DND-41 (cell line): ENCODE results near the gene TTN.

Source experiments
- ATAC-seq: fragments of 200-7000 bp; cut with Tn5 transposase; 3 replicates; pipeline ENCODE4 v1.9.1; 2021; ENCODE audit warnings: low read depth; ENCODE audit not compliant: insufficient read depth
- DNase-seq: peaks from one replicate; pipeline ENCODE4 v3.0.0-alpha.2; 2020
- H2AFZ ChIP-seq: 2 replicates; pipeline ENCODE4 v1.6.0; 2012; ENCODE audit warnings: low read depth, low read length
- H3K27ac ChIP-seq: 2 replicates; pipeline ENCODE4 v1.5.1; 2012; ENCODE audit warnings: low read length, inconsistent platforms
- H3K27me3 ChIP-seq: fragments of 200-600 bp; sonication (generic); 2 replicates; pipeline ENCODE4 v1.6.0; 2012; ENCODE audit warnings: low read length, mild to moderate bottlenecking, inconsistent platforms; ENCODE audit not compliant: insufficient read depth, poor library complexity
- H3K36me3 ChIP-seq: 2 replicates; pipeline ENCODE4 v1.5.1; 2012; ENCODE audit warnings: low read length, inconsistent platforms; ENCODE audit not compliant: insufficient read depth
- H3K4me1 ChIP-seq: 2 replicates; pipeline ENCODE4 v1.5.1; 2012; ENCODE audit warnings: mild to moderate bottlenecking, low read length; ENCODE audit not compliant: insufficient read depth
- H3K4me2 ChIP-seq: 2 replicates; pipeline ENCODE4 v1.6.0; 2012; ENCODE audit warnings: mild to moderate bottlenecking, moderate library complexity, low read length, inconsistent platforms; ENCODE audit not compliant: insufficient read depth
- H3K4me3 ChIP-seq, 2 experiments: fragments of 200-600 bp in 1 of 2; shearing (Covaris generic) in 1 of 2; 2 replicates each; pipeline ENCODE4 v1.5.1; 2012 to 2016; ENCODE audit warnings: inconsistent platforms in 2 of 2, low read length in 2 of 2, mild to moderate bottlenecking in 2 of 2, low read depth in 1 of 2, moderate library complexity in 1 of 2
- H3K79me2 ChIP-seq: 2 replicates; pipeline ENCODE4 v1.6.0; 2012; ENCODE audit warnings: low read length, inconsistent platforms; ENCODE audit not compliant: insufficient read depth
- H3K9ac ChIP-seq: 2 replicates; pipeline ENCODE4 v1.6.0; 2012; ENCODE audit warnings: low read depth, mild to moderate bottlenecking, inconsistent platforms, low read length, moderate library complexity
- H3K9me3 ChIP-seq: 2 replicates; pipeline ENCODE4 v1.5.1; 2012; ENCODE audit warnings: low read length, moderate library complexity, mild to moderate bottlenecking, inconsistent platforms; ENCODE audit not compliant: insufficient read depth, severe bottlenecking
- H4K20me1 ChIP-seq: 2 replicates; pipeline ENCODE4 v1.6.0; 2012; ENCODE audit warnings: low read length; ENCODE audit not compliant: insufficient read depth
- CTCF ChIP-seq: IDR thresholded peaks from 2 replicates; pipeline ENCODE4 v1.5.1; 2012; ENCODE audit warnings: borderline replicate concordance, low read length, moderate library complexity, mild to moderate bottlenecking; ENCODE audit not compliant: poor library complexity, severe bottlenecking; ENCODE audit errors: extremely low read depth
- EZH2 ChIP-seq: IDR thresholded peaks from 3 replicates; pipeline ENCODE4 v1.6.1; 2012; ENCODE audit warnings: borderline replicate concordance, low read depth, mild to moderate bottlenecking, moderate library complexity, low read length, inconsistent platforms; ENCODE audit not compliant: severe bottlenecking

The TTN gene

GRCh38 chr2:178700922-178701342 is 106.3 kb downstream of the TTN start:
- H3K4me3 ChIP-seq, result no peak overlapping the region
- ATAC-seq (no peak), DNase-seq (no peak)
- H3K27me3 ChIP-seq, result no peaks in the 10 kb centered on the region
- H4K20me1 ChIP-seq, result no peaks in the 10 kb centered on the region
- no peak overlapping the region for H3K4me2 ChIP-seq
- no peak overlapping the region for H2AFZ ChIP-seq
- H3K27ac ChIP-seq, result no peak overlapping the region
- H3K9ac ChIP-seq, result no peak overlapping the region
- no peaks in the 10 kb centered on the region for H3K79me2 ChIP-seq
- no peaks in the 10 kb centered on the region for H3K36me3 ChIP-seq
- H3K9me3 ChIP-seq, result no peaks in the 10 kb centered on the region
- TF ChIP-seq CTCF (peak; percentile 87), EZH2 (no peak)
- H3K4me1 ChIP-seq, result no peaks in the 10 kb centered on the region

- DNase-seq (no peak), ATAC-seq (no peak)
- no peak overlapping the region for H3K4me3 ChIP-seq
- H3K36me3 ChIP-seq, result no peaks in the 10 kb centered on the region
- H3K27me3 ChIP-seq, result no peaks in the 10 kb centered on the region
- H3K27ac ChIP-seq, result no peak overlapping the region
- no peaks in the 10 kb centered on the region for H3K79me2 ChIP-seq
- H4K20me1 ChIP-seq, result no peaks in the 10 kb centered on the region
- no peak overlapping the region for H3K9ac ChIP-seq
- no peak overlapping the region for H2AFZ ChIP-seq
- H3K4me2 ChIP-seq, result no peak overlapping the region
- TF ChIP-seq CTCF, result no peak
- no peak for TF ChIP-seq EZH2
- H3K9me3 ChIP-seq, result no peaks in the 10 kb centered on the region
- H3K4me1 ChIP-seq, result no peaks in the 10 kb centered on the region
These were observed 107.1 kb downstream of the TTN start for GRCh38 chr2:178700136-178700535.

GRCh38 chr2:178692845-178693244 is 114.4 kb downstream of the TTN start:
- H3K9me3 ChIP-seq, result no peaks in the 10 kb centered on the region
- peaks cover 10% of the 10 kb centered on the region for H3K27me3 ChIP-seq
- DNase-seq (no peak), ATAC-seq (no peak)
- no peak overlapping the region for H3K9ac ChIP-seq
- H3K4me2 ChIP-seq, result no peak overlapping the region
- H3K79me2 ChIP-seq, result no peaks in the 10 kb centered on the region
- no peak overlapping the region for H3K27ac ChIP-seq
- H3K4me1 ChIP-seq, result no peaks in the 10 kb centered on the region
- H3K36me3 ChIP-seq, result no peaks in the 10 kb centered on the region
- no peak overlapping the region for H2AFZ ChIP-seq
- no peak overlapping the region for H3K4me3 ChIP-seq
- no peak for TF ChIP-seq CTCF
- no peak for TF ChIP-seq EZH2
- H4K20me1 ChIP-seq, result no peaks in the 10 kb centered on the region

- Histone ChIP-seq H3K4me1 (no peaks in the 10 kb centered on the region), H3K79me2 (no peaks in the 10 kb centered on the region), H2AFZ (no peak overlapping the region), H3K9me3 (no peaks in the 10 kb centered on the region), H3K9ac (no peak overlapping the region), H3K4me3 (no peak overlapping the region), H3K27me3 (peaks cover 10% of the 10 kb centered on the region), H3K27ac (no peak overlapping the region), H4K20me1 (no peaks in the 10 kb centered on the region), H3K36me3 (no peaks in the 10 kb centered on the region), H3K4me2 (no peak overlapping the region)
- no peak for ATAC-seq
- TF ChIP-seq CTCF (no peak), EZH2 (no peak)
- DNase-seq, result no peak
These were observed 117.4 kb downstream of the TTN start for GRCh38 chr2:178689808-178690207.
